Activated T-cell treated with anti-CD3 and anti-CD28 coated beads, Interleukin-2, amount 50 U/mL, for 72 hours (primary cell): ENCODE data around the gene ACR. TPM values are rescaled to one million over a fixed set of nuclear protein-coding genes. Genes with fewer than 3 reads are reported as not detected.

ENCODE experiments used
- ATAC-seq, 2 donors: fragments of 150-1000 bp; cut with Tn5 transposase; replicated peaks in 1 of 2; 2 replicates each; pipeline ENCODE4 v1.10.0; 2021; ENCODE audit warnings: moderate library complexity in 2 of 2, mild to moderate bottlenecking in 1 of 2
- DNase-seq, 2 donors: peaks; one replicate each; pipeline ENCODE4 v3.0.0; 2021 to 2022; ENCODE audit warnings: mixed read lengths in 1 of 2
- H3K27ac Mint-ChIP-seq: one replicate; pipeline ENCODE4 v1.8.0; 2022; ENCODE audit warnings: mild to moderate bottlenecking, moderate library complexity, mixed read lengths
- H3K27me3 Mint-ChIP-seq: one replicate; pipeline ENCODE4 v1.8.0; 2022; ENCODE audit warnings: low read depth, mixed read lengths
- H3K36me3 Mint-ChIP-seq, 2 donors: one replicate each; pipeline ENCODE4 v1.8.0; 2022; ENCODE audit warnings: mixed read lengths in 2 of 2, mild to moderate bottlenecking in 1 of 2; ENCODE audit not compliant: insufficient read depth in 2 of 2
- H3K4me1 Mint-ChIP-seq: one replicate; pipeline ENCODE4 v1.8.0; 2022; ENCODE audit warnings: low read depth, mixed read lengths
- H3K4me3 Mint-ChIP-seq, 2 donors: one replicate each; pipeline ENCODE4 v1.8.0; 2022; ENCODE audit warnings: mild to moderate bottlenecking in 2 of 2, mixed read lengths in 2 of 2, moderate library complexity in 2 of 2
- H3K9me3 Mint-ChIP-seq, 2 donors: one replicate each; pipeline ENCODE4 v1.8.0; 2022; ENCODE audit warnings: mixed read lengths in 2 of 2
- total RNA-seq, 2 donors: library from RNA; stranded (reverse); gene quantifications; one replicate each; pipeline ENCODE4 v1.2.3, GENCODE V29; 2022

ACR gene
- total RNA-seq, 2 donors from 2014 or later = not detected

- H3K27me3 Mint-ChIP-seq = no peaks in the 10 kb centered on the region
- H3K27ac Mint-ChIP-seq = no peak overlapping the region
- ATAC-seq (no peak), DNase-seq (no peak)
- H3K36me3 Mint-ChIP-seq = no peaks in the 10 kb centered on the region
- no peaks in the 10 kb centered on the region for H3K9me3 Mint-ChIP-seq
- no peak overlapping the region for H3K4me3 Mint-ChIP-seq
- H3K4me1 Mint-ChIP-seq = no peaks in the 10 kb centered on the region
Observed at GRCh38 chr22:50716290-50717024, 21.5 kb upstream of the ACR start.

DNA sequence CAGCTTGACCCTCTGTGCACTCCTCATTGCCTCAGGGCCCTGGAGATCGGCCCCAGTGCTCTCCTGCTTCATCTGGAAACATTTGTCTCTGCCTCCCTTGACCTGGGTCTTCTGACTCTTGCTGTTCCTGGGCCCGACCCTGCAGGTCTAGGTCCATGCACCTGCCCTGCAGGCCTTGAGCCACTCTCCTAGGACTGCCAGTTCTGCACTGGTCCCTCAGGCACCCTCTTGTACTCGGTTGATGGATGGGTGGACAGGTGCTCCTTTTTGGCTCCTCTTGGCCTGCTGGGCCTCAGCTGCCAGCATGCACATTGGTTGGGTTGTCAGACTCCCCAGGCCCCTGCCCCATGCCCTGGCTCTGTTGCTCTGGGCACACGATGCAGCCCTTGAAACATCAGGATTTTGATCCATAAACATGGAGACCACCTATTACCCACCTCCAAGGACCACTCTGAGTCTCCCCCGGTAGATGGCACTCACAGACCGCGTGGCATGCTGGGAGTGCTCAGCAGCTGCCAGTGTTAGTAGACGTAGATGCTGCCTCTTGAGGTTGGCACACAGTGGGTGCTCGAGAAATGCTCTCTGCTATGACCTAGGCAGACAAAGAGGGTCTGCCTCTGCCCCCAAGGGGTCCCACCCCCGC, 20.2 kb upstream of the ACR start:
- no peaks in the 10 kb centered on the region for H3K4me1 Mint-ChIP-seq
- no peak overlapping the region for H3K4me3 Mint-ChIP-seq
- no peak for ATAC-seq
- no peak overlapping the region for H3K27ac Mint-ChIP-seq
- no peaks in the 10 kb centered on the region for H3K9me3 Mint-ChIP-seq
- H3K36me3 Mint-ChIP-seq = no peaks in the 10 kb centered on the region
- no peak for DNase-seq
- no peaks in the 10 kb centered on the region for H3K27me3 Mint-ChIP-seq

DNA sequence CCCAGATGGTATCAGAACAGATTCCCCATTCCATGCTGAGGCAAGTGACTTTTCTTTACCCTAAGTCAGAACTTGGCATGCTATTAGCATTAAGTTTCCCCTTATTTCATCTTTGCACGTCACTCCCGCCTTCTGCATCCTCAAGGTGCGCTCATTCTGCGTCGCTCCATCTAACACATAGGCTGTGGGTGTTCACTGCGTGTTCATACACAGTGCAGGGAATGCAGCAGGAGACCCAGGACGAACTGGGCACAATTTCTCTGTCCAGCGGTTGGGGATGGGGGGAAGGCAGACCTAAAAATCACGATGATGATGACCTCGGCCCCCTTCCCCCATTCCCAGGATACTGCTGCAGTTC, 19.7 kb upstream of the ACR start:
- Mint-ChIP-seq H3K9me3 (no peaks in the 10 kb centered on the region), H3K27me3 (no peaks in the 10 kb centered on the region), H3K4me1 (no peaks in the 10 kb centered on the region), H3K36me3 (no peaks in the 10 kb centered on the region), H3K27ac (no peak overlapping the region), H3K4me3 (no peak overlapping the region)
- no peak for ATAC-seq
- no peak for DNase-seq

GRCh38 chr22:50719814-50720300, 18.1 kb upstream of the ACR start:
- Mint-ChIP-seq H3K4me3 (no peak overlapping the region), H3K27me3 (no peaks in the 10 kb centered on the region), H3K9me3 (no peaks in the 10 kb centered on the region), H3K27ac (no peak overlapping the region), H3K4me1 (no peaks in the 10 kb centered on the region), H3K36me3 (no peaks in the 10 kb centered on the region)
- DNase-seq (no peak), ATAC-seq (no peak)

DNA sequence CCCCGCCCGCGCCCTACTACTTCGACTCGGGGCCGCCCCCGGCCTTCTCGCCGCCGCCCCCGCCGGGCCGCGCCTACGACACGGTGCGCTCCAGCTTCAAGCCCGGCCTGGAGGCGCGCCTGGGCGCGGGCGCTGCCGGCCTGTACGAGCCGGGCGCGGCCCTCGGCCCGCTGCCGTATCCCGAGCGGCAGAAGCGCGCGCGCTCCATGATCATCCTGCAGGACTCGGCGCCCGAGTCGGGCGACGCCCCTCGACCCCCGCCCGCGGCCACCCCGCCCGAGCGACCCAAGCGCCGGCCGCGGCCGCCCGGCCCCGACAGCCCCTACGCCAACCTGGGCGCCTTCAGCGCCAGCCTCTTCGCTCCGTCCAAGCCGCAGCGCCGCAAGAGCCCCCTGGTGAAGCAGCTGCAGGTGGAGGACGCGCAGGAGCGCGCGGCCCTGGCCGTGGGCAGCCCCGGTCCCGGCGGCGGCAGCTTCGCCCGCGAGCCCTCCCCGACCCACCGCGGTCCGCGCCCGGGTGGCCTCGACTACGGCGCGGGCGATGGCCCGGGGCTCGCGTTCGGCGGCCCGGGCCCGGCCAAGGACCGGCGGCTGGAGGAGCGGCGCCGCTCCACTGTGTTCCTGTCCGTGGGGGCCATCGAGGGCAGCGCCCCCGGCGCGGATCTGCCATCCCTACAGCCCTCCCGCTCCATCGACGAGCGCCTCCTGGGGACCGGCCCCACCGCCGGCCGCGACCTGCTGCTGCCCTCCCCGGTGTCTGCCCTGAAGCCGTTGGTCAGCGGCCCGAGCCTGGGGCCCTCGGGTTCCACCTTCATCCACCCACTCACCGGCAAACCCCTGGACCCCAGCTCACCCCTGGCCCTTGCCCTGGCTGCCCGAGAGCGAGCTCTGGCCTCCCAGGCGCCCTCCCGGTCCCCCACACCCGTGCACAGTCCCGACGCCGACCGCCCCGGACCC, 17.4 kb upstream of the ACR start:
- H3K4me3 Mint-ChIP-seq = no peak overlapping the region
- no peaks in the 10 kb centered on the region for H3K36me3 Mint-ChIP-seq
- H3K27ac Mint-ChIP-seq = no peak overlapping the region
- ATAC-seq (no peak), DNase-seq (no peak)
- no peaks in the 10 kb centered on the region for H3K4me1 Mint-ChIP-seq
- H3K9me3 Mint-ChIP-seq = no peaks in the 10 kb centered on the region
- no peaks in the 10 kb centered on the region for H3K27me3 Mint-ChIP-seq

- no peaks in the 10 kb centered on the region for H3K36me3 Mint-ChIP-seq
- no peak for DNase-seq
- ATAC-seq = no peak
- H3K4me1 Mint-ChIP-seq = no peaks in the 10 kb centered on the region
- H3K27me3 Mint-ChIP-seq = no peaks in the 10 kb centered on the region
- H3K9me3 Mint-ChIP-seq = no peaks in the 10 kb centered on the region
- H3K4me3 Mint-ChIP-seq = no peak overlapping the region
- H3K27ac Mint-ChIP-seq = no peak overlapping the region
Observed at GRCh38 chr22:50721257-50721844, 16.7 kb upstream of the ACR start.

GRCh38 chr22:50722048-50722701, 15.8 kb upstream of the ACR start:
- Mint-ChIP-seq H3K27ac (no peak overlapping the region), H3K9me3 (no peaks in the 10 kb centered on the region), H3K4me3 (no peak overlapping the region), H3K36me3 (no peaks in the 10 kb centered on the region), H3K27me3 (no peaks in the 10 kb centered on the region), H3K4me1 (no peaks in the 10 kb centered on the region)
- no peak for ATAC-seq
- no peak for DNase-seq

GRCh38 chr22:50722716-50723428, 15.1 kb upstream of the ACR start:
- no peaks in the 10 kb centered on the region for H3K27me3 Mint-ChIP-seq
- no peaks in the 10 kb centered on the region for H3K36me3 Mint-ChIP-seq
- ATAC-seq (no peak), DNase-seq (no peak)
- H3K4me3 Mint-ChIP-seq = no peak overlapping the region
- H3K9me3 Mint-ChIP-seq = no peaks in the 10 kb centered on the region
- no peaks in the 10 kb centered on the region for H3K4me1 Mint-ChIP-seq
- no peak overlapping the region for H3K27ac Mint-ChIP-seq

DNA sequence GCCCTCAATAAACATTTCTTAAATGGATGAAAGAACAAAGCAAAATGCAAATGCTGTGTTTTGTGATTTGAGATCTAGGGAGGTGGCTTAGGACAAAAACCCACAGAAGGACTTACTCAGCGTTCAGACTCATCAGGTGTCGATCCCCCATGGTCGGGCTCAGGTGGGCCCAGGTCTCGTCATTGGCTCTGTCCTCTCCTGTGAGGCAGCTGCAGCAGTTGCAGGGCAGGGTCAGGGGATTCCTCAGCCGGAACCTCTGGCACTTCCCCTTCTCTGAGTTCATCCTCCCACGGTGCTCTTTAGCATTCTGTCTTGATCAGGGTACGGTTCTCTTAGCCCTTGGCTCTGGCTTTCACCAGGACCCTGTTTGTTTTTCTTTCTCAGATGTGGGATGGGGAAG, 14.0 kb upstream of the ACR start:
- Mint-ChIP-seq H3K27me3 (no peaks in the 10 kb centered on the region), H3K4me3 (no peak overlapping the region), H3K36me3 (no peaks in the 10 kb centered on the region), H3K4me1 (no peaks in the 10 kb centered on the region), H3K27ac (no peak overlapping the region), H3K9me3 (no peaks in the 10 kb centered on the region)
- DNase-seq (no peak), ATAC-seq (no peak)

GRCh38 chr22:50724616-50725015, 13.4 kb upstream of the ACR start:
- no peak overlapping the region for H3K4me3 Mint-ChIP-seq
- no peak for DNase-seq
- H3K27ac Mint-ChIP-seq = no peak overlapping the region
- H3K36me3 Mint-ChIP-seq = no peaks in the 10 kb centered on the region
- H3K27me3 Mint-ChIP-seq = no peaks in the 10 kb centered on the region
- H3K4me1 Mint-ChIP-seq = no peaks in the 10 kb centered on the region
- no peak for ATAC-seq
- H3K9me3 Mint-ChIP-seq = no peaks in the 10 kb centered on the region

DNA sequence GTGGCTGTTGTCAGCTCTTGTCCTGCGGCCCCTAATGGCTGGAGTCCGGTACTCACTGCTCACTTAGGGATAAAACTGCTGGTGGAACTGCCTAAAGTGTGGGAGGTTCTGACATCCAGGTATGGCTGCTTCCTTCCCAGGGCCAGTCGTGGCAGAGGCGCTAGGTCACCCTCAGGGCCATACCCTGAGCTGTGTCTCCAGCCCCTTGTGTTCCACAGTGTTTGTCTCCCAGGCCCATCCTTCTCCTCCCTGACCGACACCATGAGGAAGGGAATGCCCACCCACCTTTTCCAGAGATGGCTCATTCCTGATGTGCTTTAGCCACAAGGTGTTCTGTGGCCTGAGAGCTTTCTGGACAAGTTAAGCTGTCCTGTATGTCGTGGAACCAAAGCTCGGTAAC, 12.4 kb upstream of the ACR start:
- Mint-ChIP-seq H3K27ac (no peak overlapping the region), H3K4me3 (no peak overlapping the region), H3K27me3 (no peaks in the 10 kb centered on the region), H3K9me3 (no peaks in the 10 kb centered on the region), H3K4me1 (no peaks in the 10 kb centered on the region), H3K36me3 (no peaks in the 10 kb centered on the region)
- ATAC-seq (no peak), DNase-seq (no peak)

- ATAC-seq (no peak), DNase-seq (no peak)
- Mint-ChIP-seq H3K36me3 (no peaks in the 10 kb centered on the region), H3K4me1 (no peaks in the 10 kb centered on the region), H3K9me3 (no peaks in the 10 kb centered on the region), H3K27me3 (no peaks in the 10 kb centered on the region), H3K27ac (no peak overlapping the region), H3K4me3 (no peak overlapping the region)
Observed at GRCh38 chr22:50726643-50727340, 11.2 kb upstream of the ACR start.
